ENCODE data around the gene SLC34A3. TPM values are rescaled to one million over a fixed set of nuclear protein-coding genes. Genes with fewer than 3 reads are reported as not detected.
A peak's percentile ranks its signal among the peaks of the same experiment; 100 is the strongest.
"Not testable (repeated sequence)": the region's sequence is repeated elsewhere in the genome, so short reads cannot be mapped to it uniquely, and the experiment has no call there.

The SLC34A3 gene
- total RNA-seq, 2 experiments from 2014 or later, result not detected

GRCh38 chr9:137236936-137237421 is 6.3 kb downstream of the SLC34A3 start:
- H3K27me3 Mint-ChIP-seq, result no peaks in the 10 kb centered on the region
- H3K4me3 Mint-ChIP-seq, result no peak overlapping the region
- no peaks in the 10 kb centered on the region for H3K9me3 Mint-ChIP-seq
- H3K27ac Mint-ChIP-seq, result no peak overlapping the region
- peaks cover 7% of the 10 kb centered on the region for H3K36me3 Mint-ChIP-seq (ENCODE audit: low read depth)
- DNase-seq, result no peak
- ChIA-PET CTCF (interaction anchor here (0.5 to 2.2 kb wide), 38 partner anchors 9 to 756 kb away, joined by 3 to 21 read pairs (median 4); partner anchors contain the start of genes ABCA2, AJM1, CYSRT1 and EHMT1), POLR2A (interaction anchor here (0.8 to 10.4 kb wide), 11 partner anchors 12 to 206 kb away, joined by 3 to 251 read pairs (median 5); partner anchors contain the start of genes CYSRT1, MAN1B1, NELFB and STPG3)
- peaks cover 25% of the 10 kb centered on the region for H3K4me1 Mint-ChIP-seq

- Mint-ChIP-seq H3K4me1 (peaks cover 36% of the 10 kb centered on the region), H3K9me3 (no peaks in the 10 kb centered on the region), H3K27ac (no peak overlapping the region), H3K27me3 (no peaks in the 10 kb centered on the region), H3K4me3 (no peak overlapping the region), H3K36me3 (ENCODE audit: low read depth) (peaks cover 17% of the 10 kb centered on the region)
- no peak for DNase-seq
- ChIA-PET CTCF (interaction anchor here (0.6 to 2.2 kb wide), 12 partner anchors 11 to 191 kb away, joined by 4 to 21 read pairs (median 8); partner anchors contain the start of genes CYSRT1 and RNF224), POLR2A (interaction anchor here (0.8 to 10.4 kb wide), 4 partner anchors 15 to 142 kb away, joined by 3 to 251 read pairs (median 22); partner anchors contain the start of genes DPP7, NELFB, STPG3 and TPRN)
These were observed 7.3 kb downstream of the SLC34A3 start for GRCh38 chr9:137237759-137238726.

GRCh38 chr9:137239541-137240200 is 9.0 kb downstream of the SLC34A3 start:
- peaks cover 30% of the 10 kb centered on the region for H3K36me3 Mint-ChIP-seq (ENCODE audit: low read depth)
- ChIA-PET CTCF (interaction anchor here (0.9 to 2.6 kb wide), 10 partner anchors 15 to 213 kb away, joined by 3 to 12 read pairs (median 4); partner anchors contain the start of genes CYSRT1, NELFB and TOR4A), POLR2A (interaction anchor here (0.7 to 10.4 kb wide), 39 partner anchors 9 to 836 kb away, joined by 3 to 251 read pairs (median 5); partner anchors contain the start of genes ANAPC2, CYSRT1, DPP7 and EHMT1)
- not testable (repeated sequence) for H3K9me3 Mint-ChIP-seq, DNase-seq, H3K27me3 Mint-ChIP-seq
- peak overlapping the region; percentile 67 for H3K27ac Mint-ChIP-seq
- H3K4me1 Mint-ChIP-seq, result peaks cover 47% of the 10 kb centered on the region
- peak overlapping the region; percentile 72 for H3K4me3 Mint-ChIP-seq

GRCh38 chr9:137240318-137240840 is 9.7 kb downstream of the SLC34A3 start:
- POLR2A ChIA-PET, result interaction anchor here (0.6 to 10.4 kb wide), 64 partner anchors 10 to 837 kb away, joined by 3 to 251 read pairs (median 4); partner anchors contain the start of genes AJM1, ANAPC2, CLIC3 and CYSRT1
- Mint-ChIP-seq H3K36me3 (ENCODE audit: low read depth) (peaks cover 30% of the 10 kb centered on the region), H3K4me1 (peaks cover 47% of the 10 kb centered on the region), H3K9me3 (no peaks in the 10 kb centered on the region), H3K4me3 (peak overlapping the region; percentile 72), H3K27ac (peak overlapping the region; percentile 67), H3K27me3 (no peaks in the 10 kb centered on the region)
- DNase-seq, result peak; percentile 75
- CTCF ChIA-PET, result interaction anchor here (0.9 to 2.6 kb wide), 9 partner anchors 13 to 214 kb away, joined by 3 to 12 read pairs (median 4); partner anchors contain the start of genes CYSRT1, NELFB, RNF224 and TOR4A

DNA sequence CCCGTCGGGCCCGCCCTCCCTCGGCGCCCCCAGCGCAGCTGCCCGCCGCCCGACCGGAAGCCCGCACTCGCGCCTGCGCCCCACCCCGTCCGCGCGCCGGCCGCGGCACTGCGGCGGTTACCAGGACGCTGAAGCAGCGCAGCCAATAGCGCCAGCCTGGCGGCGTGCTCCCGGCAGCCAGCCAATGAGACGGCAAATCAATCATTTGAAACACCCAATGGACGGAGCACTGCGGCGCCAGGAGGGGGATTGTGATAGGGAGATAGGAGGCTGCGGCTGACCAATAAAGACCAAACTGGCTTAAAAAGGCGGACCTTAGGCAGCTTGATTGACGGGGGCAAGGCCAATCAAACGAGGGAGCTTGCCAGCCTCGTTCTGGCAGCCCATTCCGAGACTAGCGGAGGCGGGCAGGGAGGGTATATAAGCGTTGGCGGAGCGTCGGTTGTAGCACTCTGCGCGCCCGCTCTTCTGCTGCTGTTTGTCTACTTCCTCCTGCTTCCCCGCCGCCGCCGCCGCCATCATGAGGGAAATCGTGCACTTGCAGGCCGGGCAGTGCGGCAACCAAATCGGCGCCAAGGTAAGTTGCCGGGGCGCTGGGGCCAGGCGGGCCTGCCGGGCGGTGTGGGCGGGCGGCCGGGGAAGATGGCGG is 10.3 kb downstream of the SLC34A3 start, which contains the start of gene TUBB4B:
TSS of gene TUBB4B (plus strand) at position 447 of the 649 bp plus-strand sequence. CDS start at position 521, 74 bp downstream.
- Mint-ChIP-seq H3K4me3 (peak within 1 kb of the TSS; percentile 88), H3K9me3 (no peaks in the 10 kb centered on the region), H3K27me3 (no peaks in the 10 kb centered on the region), H3K36me3 (ENCODE audit: low read depth) (peaks cover 30% of the 10 kb centered on the region), H3K27ac (peak within 1 kb of the TSS; percentile 94), H3K4me1 (peaks cover 47% of the 10 kb centered on the region)
- POLR2A ChIA-PET, result interaction anchor here (0.6 to 10.4 kb wide), 66 partner anchors 11 to 838 kb away, joined by 3 to 251 read pairs (median 4); partner anchors contain the start of genes AJM1, ANAPC2, CLIC3 and CYSRT1
- CTCF ChIA-PET, result interaction anchor here (0.8 to 2.6 kb wide), 11 partner anchors 13 to 214 kb away, joined by 3 to 12 read pairs (median 4); partner anchors contain the start of genes CYSRT1, NELFB, RNF224 and TOR4A
- DNase-seq, result peak; percentile 99

DNA sequence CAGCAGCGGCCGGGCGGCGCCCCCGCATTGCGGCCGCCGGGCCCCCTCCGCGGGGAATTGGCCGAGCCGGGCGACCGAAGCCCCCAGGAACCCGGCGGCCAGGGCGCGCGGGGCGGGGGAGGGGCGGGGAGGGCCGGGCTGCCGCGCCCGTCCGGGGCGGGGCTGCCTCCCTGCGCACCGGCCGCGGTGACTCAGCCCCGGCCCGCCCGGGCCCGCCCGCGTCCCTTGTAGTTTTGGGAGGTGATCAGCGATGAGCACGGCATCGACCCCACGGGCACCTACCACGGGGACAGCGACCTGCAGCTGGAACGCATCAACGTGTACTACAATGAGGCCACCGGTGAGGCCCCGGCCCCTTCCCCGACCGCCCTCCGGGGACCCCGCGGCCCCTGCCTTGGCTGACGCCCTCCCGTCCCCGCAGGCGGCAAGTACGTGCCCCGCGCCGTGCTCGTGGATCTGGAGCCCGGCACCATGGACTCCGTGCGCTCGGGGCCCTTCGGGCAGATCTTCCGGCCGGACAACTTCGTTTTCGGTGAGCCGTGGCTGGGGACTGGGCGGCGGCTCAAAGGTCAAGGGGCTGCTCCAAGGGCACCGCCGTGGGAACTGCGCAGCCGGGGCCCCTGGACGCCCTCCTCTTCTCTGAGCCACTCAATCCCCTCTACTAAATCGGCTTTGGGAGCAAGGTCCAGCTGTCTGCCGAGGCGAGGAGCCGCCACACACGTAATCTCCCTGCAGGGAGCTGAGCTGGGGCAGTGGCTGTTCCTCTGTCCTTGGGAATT is 11.0 kb downstream of the SLC34A3 start:
- H3K27me3 Mint-ChIP-seq, result no peaks in the 10 kb centered on the region
- POLR2A ChIA-PET, result interaction anchor here (0.6 to 10.4 kb wide), 50 partner anchors 11 to 513 kb away, joined by 3 to 251 read pairs (median 4); partner anchors contain the start of genes ANAPC2, CYSRT1, DPH7 and DPP7

GRCh38 chr9:137242269-137243203 is 11.8 kb downstream of the SLC34A3 start:
- POLR2A ChIA-PET, result interaction anchor here (0.7 to 10.4 kb wide), 19 partner anchors 11 to 156 kb away, joined by 3 to 251 read pairs (median 3); partner anchors contain the start of genes CYSRT1, DPP7, MAN1B1 and NELFB
- Mint-ChIP-seq H3K4me1 (peaks cover 42% of the 10 kb centered on the region), H3K36me3 (ENCODE audit: low read depth) (peaks cover 30% of the 10 kb centered on the region), H3K4me3 (peak overlapping the region; percentile 84), H3K9me3 (no peaks in the 10 kb centered on the region), H3K27ac (peak overlapping the region; percentile 72), H3K27me3 (no peaks in the 10 kb centered on the region)
- DNase-seq, result no peak
- CTCF ChIA-PET, result interaction anchor here (0.5 to 1.0 kb wide), 4 partner anchors 12 to 429 kb away, joined by 3 to 4 read pairs (median 3); no protein-coding TSS in a partner anchor

More for the DNA sequence above, 11.0 kb downstream of the SLC34A3 start:
- Mint-ChIP-seq H3K4me1 (peaks cover 45% of the 10 kb centered on the region), H3K9me3 (no peaks in the 10 kb centered on the region), H3K4me3 (peak overlapping the region; percentile 88), H3K27ac (peak overlapping the region; percentile 72), H3K36me3 (ENCODE audit: low read depth) (peaks cover 30% of the 10 kb centered on the region)
- CTCF ChIA-PET, result interaction anchor here (0.5 to 2.5 kb wide), 9 partner anchors 13 to 212 kb away, joined by 3 to 12 read pairs (median 4); partner anchors contain the start of genes CYSRT1, NELFB, RNF224 and TOR4A
- DNase-seq, result peak; percentile 75

DNA sequence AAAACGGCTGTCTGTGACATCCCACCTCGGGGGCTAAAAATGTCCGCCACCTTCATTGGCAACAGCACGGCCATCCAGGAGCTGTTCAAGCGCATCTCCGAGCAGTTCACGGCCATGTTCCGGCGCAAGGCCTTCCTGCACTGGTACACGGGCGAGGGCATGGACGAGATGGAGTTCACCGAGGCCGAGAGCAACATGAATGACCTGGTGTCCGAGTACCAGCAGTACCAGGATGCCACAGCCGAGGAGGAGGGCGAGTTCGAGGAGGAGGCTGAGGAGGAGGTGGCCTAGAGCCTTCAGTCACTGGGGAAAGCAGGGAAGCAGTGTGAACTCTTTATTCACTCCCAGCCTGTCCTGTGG is 12.5 kb downstream of the SLC34A3 start:
- not testable (repeated sequence) for DNase-seq, H3K9me3 Mint-ChIP-seq, H3K27me3 Mint-ChIP-seq, H3K27ac Mint-ChIP-seq
- H3K4me1 Mint-ChIP-seq, result peaks cover 38% of the 10 kb centered on the region
- peaks cover 30% of the 10 kb centered on the region for H3K36me3 Mint-ChIP-seq (ENCODE audit: low read depth)
- POLR2A ChIA-PET, result interaction anchor here (1.1 to 10.4 kb wide), 7 partner anchors 10 to 129 kb away, joined by 3 to 251 read pairs (median 4); partner anchors contain the start of genes DPP7, NELFB and STPG3
- peak overlapping the region; percentile 39 for H3K4me3 Mint-ChIP-seq
- CTCF ChIA-PET, result interaction anchor here (0.5 to 1.0 kb wide), 3 partner anchors 11 to 428 kb away, joined by 3 to 4 read pairs (median 3); no protein-coding TSS in a partner anchor

GRCh38 chr9:137243626-137244485 is 13.2 kb downstream of the SLC34A3 start:
- no peaks in the 10 kb centered on the region for H3K27me3 Mint-ChIP-seq
- peak overlapping the region; percentile 39 for H3K4me3 Mint-ChIP-seq
- ChIA-PET CTCF (no interaction called here), POLR2A (interaction anchor here (0.5 to 10.4 kb wide), 6 partner anchors 9 to 704 kb away, joined by 3 to 251 read pairs (median 4); partner anchors contain the start of genes DPP7, NELFB and STPG3)
- H3K4me1 Mint-ChIP-seq, result peaks cover 32% of the 10 kb centered on the region
- H3K36me3 Mint-ChIP-seq (ENCODE audit: low read depth), result peaks cover 30% of the 10 kb centered on the region
- no peak overlapping the region for H3K27ac Mint-ChIP-seq
- H3K9me3 Mint-ChIP-seq, result no peaks in the 10 kb centered on the region
- no peak for DNase-seq
